B cell (primary cell): ENCODE results near the gene CDH13. TPM values are rescaled to one million over a fixed set of nuclear protein-coding genes. Genes with fewer than 3 reads are reported as not detected.

Experiments
- ATAC-seq: fragments of 200-7000 bp; cut with Tn5 transposase; one replicate; pipeline ENCODE4 v1.10.0; 2021; ENCODE audit warnings: low read depth, mild to moderate bottlenecking, moderate number of reproducible peaks, moderate library complexity
- CTCF ChIA-PET: fragments of 350-600 bp; sonication (Branson Sonifier 250); formaldehyde crosslinking; loops from one replicate; lab custom pipeline; 2021; ENCODE audit warnings: antibody characterized with exemption, inconsistent platforms; lab: Charles Lee
- POLR2A ChIA-PET: fragments of 350-600 bp; sonication (Branson Sonifier 250); formaldehyde crosslinking; loops from one replicate; lab custom pipeline; 2021; ENCODE audit warnings: antibody characterized with exemption; lab: Charles Lee
- DNase-seq: peaks from one replicate; pipeline ENCODE4 v3.0.0; 2013
- H2AFZ ChIP-seq: 2 replicates; pipeline ENCODE4 v1.6.1; 2012; ENCODE audit warnings: mild to moderate bottlenecking, low read depth, low read length; ENCODE audit not compliant: insufficient read depth, poor library complexity, severe bottlenecking
- H3K27ac ChIP-seq, 2 donors: 1 replicate in 1 of 2; 2 replicates in 1 of 2; pipeline ENCODE4 v1.5.1; 2012 to 2013; ENCODE audit warnings: low read length in 2 of 2, mild to moderate bottlenecking in 2 of 2, moderate library complexity in 1 of 2
- H3K27me3 ChIP-seq, 4 experiments: fragments of 200-600 bp in 1 of 4; sonication (generic) in 1 of 4; replicated peaks in 1 of 4; 1 replicate in 2 of 4; 2 replicates in 2 of 4; pipeline versions ENCODE4 v1.6.1 to v1.7.0; 2013 to 2016; ENCODE audit warnings: low read length in 3 of 4, mild to moderate bottlenecking in 2 of 4, mixed read lengths in 1 of 4, moderate library complexity in 1 of 4; ENCODE audit not compliant: insufficient read depth in 4 of 4, control insufficient read depth in 3 of 4; ENCODE audit errors: control extremely low read depth in 1 of 4
- H3K36me3 ChIP-seq, 2 experiments: replicated peaks in 1 of 2; 1 replicate in 1 of 2; 2 replicates in 1 of 2; pipeline versions ENCODE4 v1.6.1 to v1.7.1; 2013; ENCODE audit warnings: low read length in 1 of 2; ENCODE audit not compliant: insufficient read depth in 2 of 2, control insufficient read depth in 1 of 2; ENCODE audit errors: control extremely low read depth in 1 of 2, extremely low read depth in 1 of 2
- H3K4me1 ChIP-seq, 2 donors: fragments of 200-600 bp in 1 of 2; sonication (generic) in 1 of 2; 1 replicate in 1 of 2; 2 replicates in 1 of 2; pipeline versions ENCODE4 v1.5.1 to v1.6.1; 2013 to 2017; ENCODE audit warnings: low read length in 2 of 2; ENCODE audit not compliant: control insufficient read depth in 2 of 2, insufficient read depth in 2 of 2
- H3K4me2 ChIP-seq: replicated peaks from 2 replicates; pipeline ENCODE3; 2012; ENCODE audit warnings: mild to moderate bottlenecking, low read depth, low read length; ENCODE audit not compliant: poor library complexity, severe bottlenecking
- H3K4me3 ChIP-seq, 5 experiments: fragments of 200-600 bp in 1 of 5; sonication (generic) in 1 of 5; 1 replicate in 3 of 5; 2 replicates in 2 of 5; pipeline versions ENCODE4 v1.5.1 to v1.7.0; 2011 to 2016; ENCODE audit warnings: low read length in 4 of 5, mild to moderate bottlenecking in 4 of 5, low read depth in 2 of 5, control low read depth in 1 of 5, moderate library complexity in 1 of 5; ENCODE audit not compliant: insufficient read depth in 1 of 5; ENCODE audit errors: control extremely low read depth in 1 of 5, extremely low read depth in 1 of 5
- H3K79me2 ChIP-seq: fragments of 200-600 bp; sonication (generic); one replicate; pipeline ENCODE4 v1.6.0; 2016; ENCODE audit warnings: low read length; ENCODE audit not compliant: control insufficient read depth, insufficient read depth
- H3K9ac ChIP-seq: fragments of 200-600 bp; sonication (generic); 2 replicates; pipeline ENCODE4 v1.6.1; 2017; ENCODE audit warnings: mild to moderate bottlenecking, low read length, moderate library complexity
- H3K9me3 ChIP-seq, 3 donors: one replicate each; pipeline versions ENCODE4 v1.6.1 to v1.7.1; 2013; ENCODE audit warnings: low read length in 2 of 3; ENCODE audit not compliant: control insufficient read depth in 2 of 3, insufficient read depth in 1 of 3; ENCODE audit errors: control extremely low read depth in 1 of 3
- H4K20me1 ChIP-seq: 2 replicates; pipeline ENCODE4 v1.6.0; 2012; ENCODE audit warnings: mild to moderate bottlenecking, low read length; ENCODE audit not compliant: insufficient read depth, control insufficient read depth, poor library complexity, severe bottlenecking
- H3K27ac Mint-ChIP-seq: one replicate; pipeline ENCODE4 v1.8.0; 2021; ENCODE audit warnings: mixed read lengths
- H3K27me3 Mint-ChIP-seq: one replicate; pipeline ENCODE4 v1.8.0; 2021; ENCODE audit warnings: mixed read lengths
- H3K4me1 Mint-ChIP-seq: one replicate; pipeline ENCODE4 v1.8.0; 2021; ENCODE audit warnings: mixed read lengths
- H3K4me3 Mint-ChIP-seq: one replicate; pipeline ENCODE4 v1.8.0; 2021; ENCODE audit warnings: mixed read lengths
- H3K9me3 Mint-ChIP-seq: one replicate; pipeline ENCODE4 v1.8.0; 2022; ENCODE audit warnings: mixed read lengths; ENCODE audit not compliant: insufficient read depth
- EZH2 ChIP-seq: IDR thresholded peaks from 2 replicates; pipeline ENCODE4 v1.6.1; 2012; ENCODE audit warnings: borderline replicate concordance, low read depth, mild to moderate bottlenecking, moderate library complexity, low read length; ENCODE audit not compliant: insufficient read depth, poor library complexity, severe bottlenecking
- WGBS: methylation state at CpG from one replicate; pipeline ENCODE4 v1.1.5; 2013; ENCODE audit warnings: missing lambda C conversion rate; ENCODE audit not compliant: insufficient coverage; 5-methylcytosine and 5-hydroxymethylcytosine counted together
- intact Hi-C: fragments of 100-400 bp; cut with micrococcal nuclease; formaldehyde crosslinking; loops from one replicate; pipeline ENCODE4 v1.10.0; 2022
- polyA plus RNA-seq: library from polyadenylated mRNA; depleted of rRNA; stranded (reverse); fragments of >200 nt; gene quantifications from 2 replicates; pipeline ENCODE4 v1.2.3, GENCODE V29; 2012
- total RNA-seq, 2 donors: library from RNA; stranded (reverse); fragments of 120-200 nt in 1 of 2; gene quantifications; 1 replicate in 1 of 2; 2 replicates in 1 of 2; pipeline versions ENCODE4 v1.2.3 to v1.2.4, GENCODE V29; 2013 to 2022
- TF ChIP-seq, protein P1 (sequence below): fragments of 200-600 bp; IDR thresholded peaks from one replicate; pipeline ENCODE4 v1.8.0; 2022; ENCODE audit warnings: antibody characterized with exemption, mild to moderate bottlenecking

Gene CDH13
- total and polyA plus RNA-seq, 2 donors (not counting 1 experiment from before 2014, with no cell fraction given) = not detected

- Mint-ChIP-seq H3K27me3 (peaks cover 21% of the 10 kb centered on the region), H3K4me3 (no peak overlapping the region), H3K9me3 (no peaks in the 10 kb centered on the region), H3K4me1 (no peaks in the 10 kb centered on the region), H3K27ac (no peak overlapping the region)
- Histone ChIP-seq H3K4me3 (no peak overlapping the region), H3K27ac (no peak overlapping the region), H3K27me3 (no peaks in the 10 kb centered on the region), H3K4me1 (no peaks in the 10 kb centered on the region), H3K36me3 (no peaks in the 10 kb centered on the region), H3K9ac (no peak overlapping the region), H4K20me1 (no peaks in the 10 kb centered on the region), H3K79me2 (no peaks in the 10 kb centered on the region), H3K9me3 (peaks cover 0 to 3% (median 0%) of the 10 kb centered on the region in 3 donors), H2AFZ (no peak overlapping the region), H3K4me2 (no peak overlapping the region)
- ChIA-PET POLR2A (no interaction called here), CTCF (no interaction called here)
- no peak for ATAC-seq
- TF ChIP-seq, protein P1, sequence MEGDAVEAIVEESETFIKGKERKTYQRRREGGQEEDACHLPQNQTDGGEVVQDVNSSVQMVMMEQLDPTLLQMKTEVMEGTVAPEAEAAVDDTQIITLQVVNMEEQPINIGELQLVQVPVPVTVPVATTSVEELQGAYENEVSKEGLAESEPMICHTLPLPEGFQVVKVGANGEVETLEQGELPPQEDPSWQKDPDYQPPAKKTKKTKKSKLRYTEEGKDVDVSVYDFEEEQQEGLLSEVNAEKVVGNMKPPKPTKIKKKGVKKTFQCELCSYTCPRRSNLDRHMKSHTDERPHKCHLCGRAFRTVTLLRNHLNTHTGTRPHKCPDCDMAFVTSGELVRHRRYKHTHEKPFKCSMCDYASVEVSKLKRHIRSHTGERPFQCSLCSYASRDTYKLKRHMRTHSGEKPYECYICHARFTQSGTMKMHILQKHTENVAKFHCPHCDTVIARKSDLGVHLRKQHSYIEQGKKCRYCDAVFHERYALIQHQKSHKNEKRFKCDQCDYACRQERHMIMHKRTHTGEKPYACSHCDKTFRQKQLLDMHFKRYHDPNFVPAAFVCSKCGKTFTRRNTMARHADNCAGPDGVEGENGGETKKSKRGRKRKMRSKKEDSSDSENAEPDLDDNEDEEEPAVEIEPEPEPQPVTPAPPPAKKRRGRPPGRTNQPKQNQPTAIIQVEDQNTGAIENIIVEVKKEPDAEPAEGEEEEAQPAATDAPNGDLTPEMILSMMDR = no peak
- no peak for TF ChIP-seq EZH2
- DNase-seq = no peak
- intact Hi-C loops = no loop called here
- 86% methylated on average over 2 of the region's 3 CpGs for WGBS
Observed at GRCh38 chr16:83588070-83588469, 961.3 kb downstream of the CDH13 start.

GRCh38 chr16:83589576-83589975, 962.8 kb downstream of the CDH13 start:
- DNase-seq = no peak
- intact Hi-C loops = no loop called here
- no peaks in the 10 kb centered on the region for H4K20me1 ChIP-seq
- no peak for TF ChIP-seq EZH2
- TF ChIP-seq, protein P1 = no peak
- H3K27me3 ChIP-seq = no peaks in the 10 kb centered on the region
- Mint-ChIP-seq H3K4me3 (no peak overlapping the region), H3K4me1 (no peaks in the 10 kb centered on the region), H3K27me3 (peaks cover 22% of the 10 kb centered on the region), H3K27ac (no peak overlapping the region), H3K9me3 (no peaks in the 10 kb centered on the region)
- WGBS = 86% methylated on average over 1 of the region's 6 CpGs
- ATAC-seq = no peak
- H3K9ac ChIP-seq = no peak overlapping the region
- no peaks in the 10 kb centered on the region for H3K36me3 ChIP-seq
- H3K27ac ChIP-seq = no peak overlapping the region
- POLR2A ChIA-PET = no interaction called here
- H3K9me3 ChIP-seq = peaks cover 0 to 3% (median 0%) of the 10 kb centered on the region in 3 donors
- H2AFZ ChIP-seq = no peak overlapping the region
- no peak overlapping the region for H3K4me3 ChIP-seq
- CTCF ChIA-PET = no interaction called here
- no peak overlapping the region for H3K4me2 ChIP-seq
- H3K79me2 ChIP-seq = no peaks in the 10 kb centered on the region
- no peaks in the 10 kb centered on the region for H3K4me1 ChIP-seq
